GM21576 (cell line): ENCODE data around the gene DOK1.

Experiments used
- ATAC-seq: cut with Tn5 transposase; IDR thresholded peaks from one replicate; pipeline ENCODE4 v1.9.1; 2021; ENCODE audit warnings: mild to moderate bottlenecking, moderate library complexity; ENCODE audit not compliant: unreplicated experiment

Gene DOK1

DNA sequence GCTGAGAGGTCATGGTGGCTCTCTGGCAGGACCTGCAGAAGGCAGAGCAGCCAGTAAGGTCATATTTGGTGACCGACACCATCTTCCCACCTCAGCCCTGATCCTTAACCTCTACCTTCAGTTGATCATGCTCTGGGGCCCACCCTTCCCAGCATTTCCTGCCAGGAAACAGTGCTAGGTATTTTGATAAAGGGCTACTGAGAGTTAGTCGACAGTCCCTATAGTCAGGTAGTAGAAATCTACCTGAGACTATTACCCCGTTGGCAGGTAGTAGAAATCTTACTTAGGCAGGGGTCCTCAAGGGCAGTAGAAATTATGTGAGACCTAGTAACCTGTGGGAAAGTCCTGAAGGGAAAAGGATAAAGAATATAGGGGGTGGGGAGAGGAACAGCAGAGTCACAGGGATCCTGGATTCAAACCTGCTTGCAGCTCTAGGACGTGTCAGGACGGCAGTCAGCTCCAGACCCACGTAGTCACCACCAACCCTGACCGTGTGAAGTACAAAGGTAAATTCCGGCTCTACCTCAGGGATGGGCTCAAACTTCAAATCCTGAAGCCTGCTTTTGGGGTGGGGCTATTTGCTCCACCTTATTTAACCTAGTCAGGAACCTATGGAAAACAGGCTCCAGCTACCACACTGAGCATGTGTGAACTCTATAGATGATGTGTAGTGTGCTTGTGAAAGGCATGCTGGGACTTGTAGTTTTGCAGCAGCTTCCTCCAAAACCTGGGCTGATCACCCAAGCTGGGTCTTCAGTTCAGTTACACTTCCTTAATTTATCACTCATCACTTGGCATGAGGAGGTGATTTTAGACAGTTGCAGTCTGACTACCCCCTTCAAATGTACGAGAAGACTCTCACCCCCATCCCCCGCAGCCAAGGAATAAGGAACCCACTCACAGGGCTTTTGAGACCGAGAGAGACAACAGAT lies 28.5 kb upstream of the DOK1 start, which contains the start of gene DQX1:
Gene DQX1 (minus strand): TSS at position 515 of the 932 bp plus-strand sequence. CDS start 502 bp downstream, at position 13.
- ATAC-seq, result no peak

DNA sequence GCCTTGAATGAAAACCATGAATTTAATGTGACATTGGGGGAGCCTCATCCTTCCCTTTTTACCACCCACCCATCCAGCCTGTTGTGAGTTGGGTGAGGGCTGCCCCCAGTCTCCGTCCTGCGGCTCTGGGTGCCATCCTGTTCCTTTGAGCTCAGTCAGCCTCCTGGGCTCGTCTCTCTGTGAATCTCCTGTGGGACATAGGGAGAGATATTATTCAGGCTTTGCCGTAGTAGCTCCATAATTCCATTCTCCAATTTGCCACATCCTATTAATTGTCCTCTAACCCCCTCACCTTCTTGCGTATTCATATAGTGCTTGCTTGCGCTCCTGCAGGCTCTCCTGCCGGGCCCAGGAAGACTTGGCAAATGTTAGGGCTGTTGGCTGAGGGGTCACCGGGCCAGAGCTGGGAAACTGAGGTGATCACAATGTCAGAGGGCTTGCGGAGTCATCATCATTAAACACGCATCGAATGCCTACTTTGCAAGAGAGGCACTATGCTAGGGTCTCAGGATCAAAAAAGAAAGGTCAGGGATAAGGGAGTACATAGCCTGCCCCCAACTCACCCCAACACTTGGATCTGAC lies 27.8 kb upstream of the DOK1 start:
- no peak for ATAC-seq

DNA sequence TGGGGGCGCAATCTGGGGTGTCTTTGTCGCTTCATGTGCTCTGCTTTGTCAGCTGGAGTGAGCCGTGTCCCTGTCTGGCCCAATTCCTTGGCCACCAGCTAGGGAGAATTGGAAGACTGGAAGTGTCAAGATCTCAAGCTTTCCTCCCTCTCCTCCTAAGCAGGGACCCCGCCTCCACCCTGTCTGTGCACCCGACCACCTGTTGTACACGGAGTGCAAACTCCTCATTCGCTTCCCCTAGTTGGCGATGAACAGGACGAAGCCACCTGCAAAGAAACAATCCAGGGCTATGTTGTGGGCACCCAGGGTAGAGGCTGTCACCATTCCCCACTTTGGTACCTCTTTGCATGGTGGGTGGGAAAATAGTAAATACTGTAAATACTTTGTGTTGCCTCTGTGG lies 26.8 kb upstream of the DOK1 start:
- ATAC-seq, result no peak

DNA sequence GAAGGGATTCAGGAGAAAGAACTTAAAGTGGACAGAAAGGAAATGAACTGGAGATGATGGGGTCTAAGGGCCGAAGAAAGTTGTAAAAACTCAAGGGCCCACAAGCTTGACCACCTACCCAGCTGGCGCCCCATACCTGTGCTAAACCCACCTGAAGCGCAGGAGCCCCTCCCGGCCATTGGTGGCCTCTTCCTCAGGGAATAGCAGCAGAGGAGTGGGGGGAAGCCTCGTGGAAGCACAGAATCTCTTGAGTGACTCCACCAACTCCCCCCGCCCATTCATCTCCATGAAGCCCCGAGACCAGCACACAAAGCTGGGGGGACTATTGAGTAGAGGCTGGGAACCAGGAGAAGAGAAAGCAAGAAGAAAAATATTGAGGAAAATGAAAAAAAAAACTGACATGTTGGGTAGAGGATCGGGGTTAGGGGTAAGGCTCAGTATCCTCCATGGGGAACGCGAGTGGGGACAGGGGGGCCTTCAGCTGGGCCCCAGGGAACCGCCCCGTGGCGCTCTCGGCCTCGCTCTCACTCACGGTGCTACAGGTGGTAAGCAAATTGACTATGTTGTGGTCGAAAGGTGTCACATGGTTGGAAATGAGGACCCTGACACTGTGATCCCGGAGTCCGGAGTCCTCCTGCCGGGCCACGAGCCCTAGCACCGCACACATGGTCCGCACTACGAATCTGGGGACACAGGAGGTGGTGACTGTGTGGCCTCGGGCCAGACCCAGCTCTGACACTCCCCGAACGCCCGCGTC lies 25.7 kb upstream of the DOK1 start:
- no peak for ATAC-seq

DNA sequence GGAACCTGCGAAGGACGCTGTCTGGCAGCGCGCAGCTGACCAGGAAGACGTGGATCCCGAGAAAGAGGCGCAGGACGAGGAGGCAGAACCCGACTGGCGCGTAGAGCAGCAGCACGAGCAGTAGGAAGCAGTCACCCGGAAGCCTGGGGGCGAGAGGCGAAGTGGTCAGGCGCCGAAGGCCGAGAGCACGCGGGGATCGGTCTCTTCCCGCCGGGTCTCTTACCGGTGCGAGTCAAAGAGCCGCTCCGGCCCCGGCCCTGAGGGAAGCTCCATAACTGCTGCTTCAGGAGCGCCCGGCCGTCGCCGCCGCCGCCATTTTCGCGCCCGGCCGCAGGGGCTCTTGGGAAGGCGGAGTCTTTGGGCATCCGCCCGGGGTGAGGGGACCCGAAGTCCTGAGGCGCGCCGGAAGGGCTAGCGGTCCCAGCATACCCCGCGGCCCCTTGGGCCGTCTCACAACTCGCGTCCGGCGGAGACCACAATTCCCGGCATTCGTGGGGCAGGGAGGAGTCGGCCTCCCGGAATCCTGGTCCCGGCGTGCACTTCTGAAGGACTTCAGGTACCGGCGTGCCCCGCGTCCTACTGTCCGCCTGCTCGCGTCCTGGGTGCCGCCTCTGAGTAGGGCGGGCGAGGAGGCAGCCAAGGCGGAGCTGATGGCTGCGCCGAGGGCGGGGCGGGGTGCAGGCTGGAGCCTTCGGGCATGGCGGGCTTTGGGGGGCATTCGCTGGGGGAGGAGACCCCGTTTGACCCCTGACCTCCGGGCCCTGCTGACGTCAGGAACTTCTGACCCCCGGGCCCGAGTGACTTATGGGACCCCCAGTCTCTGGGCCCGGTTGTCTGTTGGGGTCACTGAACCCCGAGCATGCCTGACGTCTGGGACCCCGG lies 24.9 kb upstream of the DOK1 start, which contains the start of the genes AUP1 and HTRA2:
Gene AUP1 (minus strand): TSS at position 350 of the 882 bp plus-strand sequence. CDS start 77 bp downstream, at position 273.
Gene HTRA2 (plus strand): TSS at position 577 of the 882 bp plus-strand sequence. CDS start 74 bp downstream, at position 651.
- ATAC-seq, result peak; percentile 78

DNA sequence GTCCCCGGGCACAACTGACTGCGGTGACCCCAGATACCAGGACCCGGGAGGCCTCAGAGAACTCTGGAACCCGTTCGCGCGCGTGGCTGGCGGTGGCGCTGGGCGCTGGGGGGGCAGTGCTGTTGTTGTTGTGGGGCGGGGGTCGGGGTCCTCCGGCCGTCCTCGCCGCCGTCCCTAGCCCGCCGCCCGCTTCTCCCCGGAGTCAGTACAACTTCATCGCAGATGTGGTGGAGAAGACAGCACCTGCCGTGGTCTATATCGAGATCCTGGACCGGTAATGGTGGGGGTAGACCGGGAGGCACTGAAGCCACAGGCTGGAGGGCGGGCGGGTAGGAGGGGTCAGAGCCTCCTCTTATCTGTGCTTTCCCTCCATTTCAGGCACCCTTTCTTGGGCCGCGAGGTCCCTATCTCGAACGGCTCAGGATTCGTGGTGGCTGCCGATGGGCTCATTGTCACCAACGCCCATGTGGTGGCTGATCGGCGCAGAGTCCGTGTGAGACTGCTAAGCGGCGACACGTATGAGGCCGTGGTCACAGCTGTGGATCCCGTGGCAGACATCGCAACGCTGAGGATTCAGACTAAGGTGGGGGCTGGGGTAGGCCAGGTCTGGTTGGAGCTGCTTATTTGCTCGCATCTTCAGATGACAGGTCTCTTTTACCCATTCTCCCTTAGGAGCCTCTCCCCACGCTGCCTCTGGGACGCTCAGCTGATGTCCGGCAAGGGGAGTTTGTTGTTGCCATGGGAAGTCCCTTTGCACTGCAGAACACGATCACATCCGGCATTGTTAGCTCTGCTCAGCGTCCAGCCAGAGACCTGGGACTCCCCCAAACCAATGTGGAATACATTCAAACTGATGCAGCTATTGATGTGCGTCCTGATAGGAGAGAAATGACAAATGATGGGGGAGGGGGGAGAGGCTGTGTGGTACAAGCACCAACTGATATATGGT lies 24.0 kb upstream of the DOK1 start:
- ATAC-seq, result peak; percentile 24

DNA sequence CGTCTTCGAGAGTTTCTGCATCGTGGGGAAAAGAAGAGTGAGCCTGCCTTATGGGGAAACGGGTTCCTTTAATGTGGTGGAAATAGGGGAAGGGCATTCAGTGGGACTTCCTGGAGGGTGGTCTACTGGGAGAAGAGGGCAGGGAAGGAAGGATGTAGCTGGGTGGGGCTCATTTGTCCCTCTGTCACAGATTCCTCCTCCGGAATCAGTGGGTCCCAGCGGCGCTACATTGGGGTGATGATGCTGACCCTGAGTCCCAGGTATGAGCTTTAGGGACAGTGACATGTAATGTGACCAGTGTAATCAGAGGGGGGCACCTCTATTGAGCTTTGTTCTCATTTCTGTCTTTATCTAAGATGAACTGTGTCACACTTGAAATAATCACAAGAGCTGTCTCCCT lies 22.9 kb upstream of the DOK1 start:
- no peak for ATAC-seq

DNA sequence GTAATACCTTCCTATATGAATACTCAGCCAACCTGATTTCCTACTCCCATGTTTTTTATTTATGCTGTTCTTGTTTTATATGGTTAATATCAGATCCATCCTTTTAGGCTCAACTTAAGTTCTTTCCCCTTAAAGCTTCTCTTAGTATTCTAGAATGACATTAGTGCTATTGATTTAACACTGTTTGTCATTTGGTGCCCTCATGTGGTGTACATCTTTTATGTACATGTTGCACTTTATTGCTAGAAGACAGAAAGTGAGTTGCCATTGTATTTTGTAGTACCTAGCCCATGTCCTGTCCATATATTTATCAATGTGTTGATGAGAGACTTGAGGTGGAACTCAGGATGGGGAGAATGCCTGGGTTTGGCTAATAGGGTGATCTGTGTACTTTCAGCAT lies 22.3 kb upstream of the DOK1 start:
- ATAC-seq, result no peak

DNA sequence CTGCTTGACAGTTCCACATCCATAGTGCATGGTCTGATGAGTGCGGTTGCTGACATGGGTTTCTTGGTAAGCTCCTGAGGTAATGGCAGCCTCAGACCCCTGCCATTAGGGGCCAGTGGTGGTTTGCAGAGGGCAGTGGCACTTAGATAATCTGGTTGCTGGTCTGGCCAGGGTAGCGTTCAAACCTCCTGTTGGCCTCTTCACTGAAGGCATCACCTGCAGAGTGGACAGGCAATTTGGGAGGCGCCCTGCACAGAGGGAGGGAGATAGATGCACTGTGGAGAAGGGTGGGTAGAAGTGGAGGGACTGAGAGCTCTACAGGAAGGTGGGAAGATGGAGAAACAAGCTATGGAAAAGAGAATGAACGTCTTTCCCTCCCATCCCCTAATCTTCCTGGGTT lies 21.1 kb upstream of the DOK1 start:
- no peak for ATAC-seq

DNA sequence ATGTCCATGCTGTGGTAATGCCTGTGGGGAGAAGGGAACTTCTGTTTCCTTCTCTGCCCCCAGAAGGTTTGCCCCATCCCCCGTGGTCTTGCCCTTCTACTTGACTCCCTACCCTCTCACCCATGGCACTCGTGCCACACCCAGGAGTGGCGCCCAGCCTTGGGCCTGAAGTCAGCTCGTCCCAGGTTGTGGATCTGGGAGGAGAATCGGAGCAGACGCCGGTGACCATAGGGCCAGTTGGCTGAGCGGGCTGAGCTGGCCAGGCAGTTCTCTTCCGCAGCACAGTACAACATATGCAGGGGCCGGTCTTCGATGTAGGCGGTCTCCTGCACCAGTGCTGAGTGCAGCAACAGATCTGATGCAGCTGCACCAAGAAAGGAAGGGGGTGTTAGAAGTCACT lies 20.1 kb upstream of the DOK1 start:
- no peak for ATAC-seq

DNA sequence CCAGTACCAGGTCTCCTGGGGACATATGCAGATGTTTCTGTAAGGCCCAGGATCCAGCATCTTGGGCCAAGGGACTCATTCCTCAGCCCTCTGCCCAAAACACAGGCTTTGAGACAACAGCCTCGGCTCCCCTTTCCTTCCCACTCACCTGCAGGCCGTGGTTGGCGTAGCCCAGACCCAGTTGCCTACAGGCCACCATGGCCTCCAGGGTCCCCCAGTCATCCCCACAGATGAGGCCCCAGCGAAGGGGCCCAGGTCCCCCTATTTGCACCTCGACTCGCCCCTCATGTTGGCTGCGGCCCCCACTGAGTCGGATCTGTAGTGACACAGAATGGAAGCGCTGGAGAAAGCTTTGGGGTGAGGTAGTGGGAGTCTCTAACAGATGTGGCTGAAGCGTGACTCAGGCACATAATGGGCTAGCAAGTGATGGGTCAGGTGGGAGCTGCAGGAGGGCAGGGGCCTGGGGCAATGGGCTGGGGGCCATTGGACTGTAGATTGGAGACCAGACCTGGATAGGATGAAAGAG lies 19.0 kb upstream of the DOK1 start:
- no peak for ATAC-seq

DNA sequence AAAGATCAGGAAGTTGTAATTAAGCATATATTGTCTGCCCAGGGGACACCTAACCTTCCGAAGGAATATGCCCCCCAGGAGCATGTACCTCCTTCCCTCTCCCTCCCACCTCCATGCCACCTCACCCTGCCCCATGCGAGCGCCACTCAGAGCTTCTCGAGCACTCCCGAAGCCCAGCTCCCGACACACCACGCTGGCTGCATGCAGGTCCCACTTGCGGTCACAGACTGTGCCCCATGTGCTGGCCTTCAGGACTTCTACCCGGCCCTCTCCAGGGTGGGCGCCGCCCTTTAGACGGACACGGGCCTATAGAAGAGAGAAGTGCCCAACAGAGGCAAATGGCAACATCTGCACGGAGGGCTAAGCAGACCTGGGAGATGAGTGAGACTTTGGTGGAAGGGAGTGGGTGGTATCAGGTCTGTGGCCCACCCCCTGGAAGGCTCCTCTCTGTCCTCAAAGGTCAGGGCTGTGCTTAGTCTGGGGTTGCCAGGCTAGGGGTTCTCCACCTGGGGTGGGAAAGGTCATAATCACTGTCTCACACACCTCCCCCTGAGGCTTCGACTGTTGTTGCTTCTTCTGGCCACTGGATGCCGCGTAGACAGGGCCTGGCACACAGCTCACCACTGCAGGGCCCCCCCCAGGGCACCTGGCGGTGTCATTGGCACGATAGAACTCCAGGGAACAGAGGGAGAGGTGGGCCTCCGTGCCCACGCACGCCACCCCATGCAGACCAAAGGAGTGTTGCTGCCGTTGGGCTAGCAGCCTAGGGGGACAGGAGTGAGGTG lies 18.2 kb upstream of the DOK1 start:
- ATAC-seq, result no peak

DNA sequence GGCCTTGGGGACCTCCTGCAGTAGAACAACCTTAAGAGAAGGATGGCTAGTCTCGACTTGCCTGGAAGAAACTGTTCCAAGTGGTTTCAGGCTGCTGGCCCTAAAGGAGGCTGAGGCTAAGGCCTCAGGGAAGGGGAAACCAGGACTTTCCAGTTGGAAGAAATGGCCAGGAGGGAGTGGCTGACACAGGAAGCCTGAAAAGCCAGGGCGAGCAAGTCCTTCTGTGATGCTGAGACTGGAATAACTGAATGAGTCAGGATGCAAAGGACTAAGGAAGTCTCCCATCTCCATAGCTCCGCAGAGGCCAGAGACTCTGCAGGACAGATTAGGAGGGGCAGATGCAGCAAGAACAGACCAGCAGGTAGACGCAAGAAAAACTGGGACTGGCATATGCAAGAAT lies 17.4 kb upstream of the DOK1 start:
- ATAC-seq, result no peak

DNA sequence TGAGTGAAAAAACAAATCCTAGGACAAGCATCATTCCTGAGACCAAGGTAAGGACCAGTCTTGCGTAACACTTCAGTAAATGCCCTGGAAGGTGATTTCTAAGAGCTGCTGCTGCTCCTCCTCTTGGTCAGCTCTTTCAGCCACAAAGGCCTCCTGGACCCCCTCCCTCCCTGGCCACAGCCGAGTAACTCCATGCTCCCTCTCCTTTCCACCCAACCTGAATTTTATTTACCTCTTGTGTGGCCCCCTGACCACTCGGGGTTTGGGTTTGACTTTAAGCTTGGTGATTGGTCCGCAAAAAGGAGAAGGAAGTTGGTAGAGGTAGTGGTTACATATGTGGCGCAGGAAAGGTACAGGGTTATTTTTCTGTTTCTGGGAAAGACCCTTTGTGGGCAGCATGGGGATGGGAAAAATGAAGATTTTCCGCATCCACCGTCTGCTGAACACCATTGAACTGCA lies 15.6 kb upstream of the DOK1 start:
- no peak for ATAC-seq

DNA sequence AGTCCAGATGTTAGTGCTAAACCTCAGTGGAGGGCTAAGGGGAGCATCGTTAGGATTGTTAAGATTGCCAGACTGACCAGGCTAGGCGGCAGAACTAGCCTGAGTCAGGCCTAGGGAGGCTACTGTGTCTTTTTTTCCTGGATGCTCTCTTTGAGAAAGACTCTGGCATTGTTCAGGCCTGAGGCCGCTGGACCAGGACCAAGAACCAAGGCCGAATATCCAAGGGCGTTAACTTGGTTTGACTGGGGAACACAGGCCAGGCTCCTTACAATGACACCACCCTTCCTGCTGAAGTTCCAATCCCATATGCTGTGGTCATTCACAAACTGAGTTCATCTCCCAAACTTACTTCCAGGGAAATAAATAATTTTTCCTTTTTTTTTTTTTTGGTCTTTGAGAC lies 14.2 kb upstream of the DOK1 start:
- no peak for ATAC-seq

DNA sequence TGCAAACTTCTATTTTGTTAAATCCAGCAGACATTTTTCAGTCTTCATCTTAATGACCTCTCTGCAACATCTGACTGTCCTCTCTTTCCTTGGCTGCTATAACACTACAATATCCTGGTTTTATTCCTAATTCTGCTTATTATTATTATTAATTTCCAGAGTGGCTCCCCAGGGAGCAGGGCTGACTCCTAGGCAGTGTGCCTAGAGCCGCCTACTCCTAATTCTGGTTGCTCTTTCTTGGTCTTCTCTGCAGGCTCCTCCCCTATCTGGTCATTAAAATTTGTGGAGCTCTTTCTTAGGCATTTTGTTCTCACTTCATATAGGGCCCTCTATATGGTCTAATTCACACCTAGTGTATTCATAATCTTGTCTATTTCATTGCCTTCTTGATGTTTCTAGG lies 11.5 kb upstream of the DOK1 start:
- no peak for ATAC-seq

DNA sequence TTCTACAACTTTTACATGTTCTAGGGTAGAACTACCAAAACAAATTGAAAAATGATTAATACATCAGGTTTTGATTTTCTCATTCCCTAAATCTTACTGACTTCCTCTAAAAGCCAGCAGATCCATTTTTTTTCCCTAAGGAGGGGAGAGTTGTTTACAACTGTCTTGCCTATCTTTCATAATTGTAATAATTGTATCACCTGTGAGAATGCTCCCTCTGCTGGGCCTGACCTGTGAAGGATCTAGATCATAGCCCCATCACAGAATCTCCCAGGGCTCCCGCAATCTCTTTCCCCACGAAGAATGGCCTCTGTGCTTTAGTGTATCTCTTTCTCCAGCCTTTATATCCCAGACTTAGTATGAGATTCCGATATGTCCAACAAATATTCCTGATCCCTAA lies 9.9 kb upstream of the DOK1 start:
- no peak for ATAC-seq

DNA sequence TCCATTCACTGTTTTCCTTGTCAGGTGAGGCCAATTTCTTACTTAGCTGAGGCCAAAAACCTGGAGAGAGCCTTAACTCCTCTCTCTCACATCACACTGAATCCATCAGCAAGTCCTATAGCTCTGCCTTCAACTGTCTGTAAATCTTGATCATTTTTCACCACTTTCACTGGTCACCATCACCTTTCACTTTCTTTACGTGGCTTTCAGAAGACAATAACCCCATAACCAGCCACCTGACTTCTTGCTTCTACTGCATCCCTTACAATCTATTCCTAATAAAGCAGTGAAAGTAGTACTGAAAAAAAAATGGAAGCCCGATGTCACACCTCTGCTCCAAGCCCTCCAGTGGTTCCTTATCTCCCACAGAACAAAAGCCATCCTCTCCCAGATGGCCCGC lies 8.5 kb upstream of the DOK1 start:
- ATAC-seq, result no peak
